NB4 (cell line): ENCODE data around the gene OR2Y1.
"Not testable (repeated sequence)": the region's sequence is repeated elsewhere in the genome, so short reads cannot be mapped to it uniquely, and the experiment has no call there.

Source experiments
- CTCF ChIP-seq: IDR thresholded peaks from one replicate; pipeline ENCODE4 v1.5.1; 2012; ENCODE audit warnings: low read depth, low read length
- MAX ChIP-seq: IDR thresholded peaks from 2 replicates; pipeline ENCODE4 v1.6.1; 2011; ENCODE audit warnings: low read depth, low read length
- MYC ChIP-seq: IDR thresholded peaks from 2 replicates; pipeline ENCODE4 v1.6.1; 2011; ENCODE audit warnings: low read depth, low read length
- POLR2A ChIP-seq: IDR thresholded peaks from 2 replicates; pipeline ENCODE4 v1.6.1; 2011; ENCODE audit warnings: mild to moderate bottlenecking; ENCODE audit not compliant: insufficient read length; ENCODE audit errors: extremely low read depth

- not testable (repeated sequence) for TF ChIP-seq CTCF, POLR2A, MAX, MYC
Measured at GRCh38 chr5:180740953-180741352, 1.1 kb upstream of the OR2Y1 start.
